ENCODE data around the gene PAK1IP1.
A peak's percentile ranks its signal among the peaks of the same experiment; 100 is the strongest.

The PAK1IP1 gene

GRCh38 chr6:10684618-10685017 lies 10.2 kb upstream of the PAK1IP1 start:
- H3K4me3 ChIP-seq (ENCODE audit: low read length) = no peak overlapping the region
- DNase-seq (ENCODE audit: low read depth) = no peak
- TF ChIP-seq CTCF (conservative IDR thresholded peaks at IDR 0.05; ENCODE audit: low read depth, low read length) = no peak

- no peak for DNase-seq (ENCODE audit: low read depth)
- H3K4me3 ChIP-seq (ENCODE audit: low read length) = no peak overlapping the region
- TF ChIP-seq CTCF (conservative IDR thresholded peaks at IDR 0.05; ENCODE audit: low read depth, low read length) = no peak
Observed at GRCh38 chr6:10685092-10685915, 9.5 kb upstream of the PAK1IP1 start.

GRCh38 chr6:10686901-10687300 lies 7.9 kb upstream of the PAK1IP1 start:
- no peak for TF ChIP-seq CTCF (conservative IDR thresholded peaks at IDR 0.05; ENCODE audit: low read depth, low read length)
- DNase-seq (ENCODE audit: low read depth) = no peak
- H3K4me3 ChIP-seq (ENCODE audit: low read length) = no peak overlapping the region

- DNase-seq (ENCODE audit: low read depth) = no peak
- H3K4me3 ChIP-seq (ENCODE audit: low read length) = no peak overlapping the region
- no peak for TF ChIP-seq CTCF (conservative IDR thresholded peaks at IDR 0.05; ENCODE audit: low read depth, low read length)
Observed at GRCh38 chr6:10687582-10687981, 7.2 kb upstream of the PAK1IP1 start.

- peak overlapping the region; percentile 35 for H3K4me3 ChIP-seq (ENCODE audit: low read length)
- DNase-seq (ENCODE audit: low read depth) = peak; percentile 53
- no peak for TF ChIP-seq CTCF (conservative IDR thresholded peaks at IDR 0.05; ENCODE audit: low read depth, low read length)
Observed at GRCh38 chr6:10690651-10691445, 3.9 kb upstream of the PAK1IP1 start.

- no peak for TF ChIP-seq CTCF (conservative IDR thresholded peaks at IDR 0.05; ENCODE audit: low read depth, low read length)
- H3K4me3 ChIP-seq (ENCODE audit: low read length) = peak overlapping the region; percentile 99
- no peak for DNase-seq (ENCODE audit: low read depth)
Observed at GRCh38 chr6:10692965-10693538, 1.7 kb upstream of the PAK1IP1 start.
